GM12872 (cell line): ENCODE measurements around the gene INS.

ENCODE experiments used
- CTCF ChIP-seq: IDR thresholded peaks from 3 replicates; pipeline ENCODE4 v1.5.1; 2011; ENCODE audit warnings: low read depth, mild to moderate bottlenecking, low read length, moderate library complexity; ENCODE audit not compliant: insufficient read depth

INS gene

GRCh38 chr11:2182692-2183474 is 21.9 kb upstream of the INS start:
- no peak for TF ChIP-seq CTCF

- no peak for TF ChIP-seq CTCF
These were observed 21.1 kb upstream of the INS start for GRCh38 chr11:2182075-2182474.

- no peak for TF ChIP-seq CTCF
These were observed 19.9 kb upstream of the INS start for GRCh38 chr11:2180789-2181370.

- no peak for TF ChIP-seq CTCF
These were observed 19.3 kb upstream of the INS start for GRCh38 chr11:2180347-2180746.

- no peak for TF ChIP-seq CTCF
These were observed 18.5 kb upstream of the INS start for GRCh38 chr11:2179516-2179915.

GRCh38 chr11:2178906-2179494 is 18.0 kb upstream of the INS start:
- no peak for TF ChIP-seq CTCF

- TF ChIP-seq CTCF: no peak
These were observed 16.1 kb upstream of the INS start for GRCh38 chr11:2177076-2177475.
